Measurements from ENCODE around the gene TSPOAP1.

DNA sequence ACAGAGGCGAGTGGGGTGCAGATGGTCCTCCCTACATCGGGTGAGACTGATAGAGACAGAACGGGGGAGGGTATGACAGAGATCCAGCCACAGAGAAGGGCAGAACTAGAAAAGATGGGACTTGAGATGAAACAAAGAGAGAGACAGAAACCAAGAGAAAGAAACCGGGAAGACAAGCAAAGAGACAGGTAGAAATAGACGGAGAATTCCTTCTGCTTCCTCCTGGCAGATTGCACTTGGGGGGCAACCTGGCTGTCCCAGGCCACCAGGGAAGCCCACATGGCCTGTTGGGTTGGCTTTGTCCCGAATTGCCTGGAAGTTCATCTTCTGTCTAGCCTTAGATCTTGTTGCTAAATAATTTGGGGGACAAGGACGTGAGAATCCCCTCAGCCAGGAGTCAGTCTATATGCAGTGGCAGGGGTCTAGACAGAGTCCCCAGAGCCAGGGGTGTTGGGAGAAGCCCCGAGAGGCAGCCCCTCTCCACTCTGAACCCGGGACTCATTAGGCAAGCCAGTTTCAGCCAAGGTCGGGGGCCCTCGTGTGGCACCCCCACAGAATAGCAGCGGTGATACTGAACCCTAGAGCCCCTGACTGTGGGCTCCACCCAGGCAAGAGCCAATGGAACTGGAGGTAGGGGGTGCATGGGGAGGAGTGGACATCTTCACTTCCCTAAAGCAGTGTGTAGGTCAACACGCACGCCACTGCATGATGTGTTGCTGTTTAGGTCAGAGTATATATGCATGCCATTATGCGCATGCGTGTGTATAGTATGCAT, 627 bp upstream of the TSPOAP1 start:
- TF ChIP-seq, protein P1, sequence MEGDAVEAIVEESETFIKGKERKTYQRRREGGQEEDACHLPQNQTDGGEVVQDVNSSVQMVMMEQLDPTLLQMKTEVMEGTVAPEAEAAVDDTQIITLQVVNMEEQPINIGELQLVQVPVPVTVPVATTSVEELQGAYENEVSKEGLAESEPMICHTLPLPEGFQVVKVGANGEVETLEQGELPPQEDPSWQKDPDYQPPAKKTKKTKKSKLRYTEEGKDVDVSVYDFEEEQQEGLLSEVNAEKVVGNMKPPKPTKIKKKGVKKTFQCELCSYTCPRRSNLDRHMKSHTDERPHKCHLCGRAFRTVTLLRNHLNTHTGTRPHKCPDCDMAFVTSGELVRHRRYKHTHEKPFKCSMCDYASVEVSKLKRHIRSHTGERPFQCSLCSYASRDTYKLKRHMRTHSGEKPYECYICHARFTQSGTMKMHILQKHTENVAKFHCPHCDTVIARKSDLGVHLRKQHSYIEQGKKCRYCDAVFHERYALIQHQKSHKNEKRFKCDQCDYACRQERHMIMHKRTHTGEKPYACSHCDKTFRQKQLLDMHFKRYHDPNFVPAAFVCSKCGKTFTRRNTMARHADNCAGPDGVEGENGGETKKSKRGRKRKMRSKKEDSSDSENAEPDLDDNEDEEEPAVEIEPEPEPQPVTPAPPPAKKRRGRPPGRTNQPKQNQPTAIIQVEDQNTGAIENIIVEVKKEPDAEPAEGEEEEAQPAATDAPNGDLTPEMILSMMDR (conservative IDR thresholded peaks at IDR 0.05), result no peak
- no peak for TF ChIP-seq ZFX (IDR thresholded peaks at IDR 0.05)
